ENCODE results near the gene DDB1.

GRCh38 chr11:61356706-61357105 lies 23.8 kb upstream of the DDB1 start:
- TF ChIP-seq CTBP1 (IDR thresholded peaks at IDR 0.05; ENCODE audit: borderline replicate concordance) (no peak), ZNF384 (IDR thresholded peaks at IDR 0.05) (no peak)
